HG03060 (cell line): ENCODE measurements around the gene MTFR2.

Experiments
- ATAC-seq: cut with Tn5 transposase; IDR thresholded peaks from one replicate; pipeline ENCODE4 v1.9.1; 2021; ENCODE audit warnings: low read depth, moderate number of reproducible peaks; ENCODE audit not compliant: unreplicated experiment

MTFR2 gene

GRCh38 chr6:136189104-136189503 is 61.0 kb downstream of the MTFR2 start:
- ATAC-seq = no peak

DNA sequence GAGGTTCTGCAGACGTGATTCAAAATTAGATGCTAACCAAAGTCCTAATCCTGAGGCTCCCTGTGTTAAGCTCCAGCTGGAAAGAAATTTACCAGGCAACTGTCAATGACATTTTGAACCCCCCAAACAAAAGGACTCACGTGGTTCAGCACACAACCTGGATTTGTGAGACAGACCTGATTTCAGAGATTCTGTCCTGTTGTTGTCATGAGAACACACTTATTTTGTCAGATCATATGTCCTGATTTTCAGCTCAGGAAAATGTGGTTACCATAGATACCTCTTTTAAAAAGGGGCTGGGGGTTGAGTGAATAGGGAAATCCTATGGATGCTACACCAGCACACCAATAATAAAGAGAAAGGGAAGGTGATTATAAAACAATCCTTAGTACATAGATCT is 61.6 kb downstream of the MTFR2 start:
- no peak for ATAC-seq

DNA sequence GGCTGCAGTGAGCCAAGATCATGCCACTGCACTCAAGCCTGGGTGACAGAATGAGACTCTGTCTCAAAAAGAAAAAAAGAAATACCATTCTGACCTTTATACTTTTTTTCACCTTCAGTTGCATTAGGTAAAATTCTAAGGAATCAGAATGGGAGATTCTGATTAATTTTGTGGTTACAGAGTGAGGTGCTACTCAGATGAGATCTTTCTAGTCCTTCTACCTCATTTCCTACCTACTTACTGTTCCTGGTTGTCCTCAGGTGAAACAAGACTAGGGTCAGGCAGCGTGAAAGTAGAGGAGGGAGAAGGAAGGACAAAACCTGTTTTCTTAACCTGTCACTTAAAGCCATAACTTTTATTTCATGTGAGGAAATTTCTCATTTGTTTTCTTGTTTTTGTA is 63.7 kb downstream of the MTFR2 start:
- no peak for ATAC-seq

- no peak for ATAC-seq
Observed at GRCh38 chr6:136184738-136185137, 65.4 kb downstream of the MTFR2 start.

DNA sequence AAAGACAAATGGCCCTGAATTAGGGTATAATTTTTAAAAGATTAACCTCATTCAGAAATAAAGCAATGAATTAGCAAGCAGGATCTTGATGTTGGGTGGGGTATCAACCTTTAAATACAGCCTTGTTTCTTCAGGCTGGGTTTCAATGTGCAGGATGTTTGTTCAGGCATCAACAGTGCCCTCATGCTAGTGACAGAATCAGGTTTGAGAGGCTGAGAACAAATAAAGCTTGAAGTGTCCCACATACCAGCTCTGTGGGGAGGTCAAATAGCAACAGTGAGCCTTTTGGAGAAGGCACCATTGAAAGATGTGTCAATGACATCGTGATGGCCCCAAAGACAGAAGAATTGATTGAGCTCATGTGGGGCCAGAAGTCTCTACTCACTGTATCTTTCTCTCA is 68.2 kb downstream of the MTFR2 start:
- ATAC-seq = no peak

DNA sequence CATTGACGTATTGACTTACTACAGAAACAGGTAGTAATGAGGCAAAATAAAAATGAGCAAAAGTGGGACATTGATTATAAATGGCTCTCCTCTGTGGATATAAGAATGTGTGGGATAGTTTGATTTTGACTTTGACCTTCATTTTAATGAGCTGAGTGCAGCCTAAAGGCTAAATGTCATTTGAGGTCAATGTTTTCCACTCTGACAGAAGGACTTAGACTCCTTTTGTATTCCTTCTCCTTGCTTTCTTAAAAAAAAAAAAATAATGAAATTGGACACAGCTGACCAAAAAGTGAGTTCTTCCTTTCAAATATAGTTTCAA is 68.6 kb downstream of the MTFR2 start:
- no peak for ATAC-seq
